Mammary epithelial cell (primary cell): ENCODE results near the gene RAB27A.

Experiments used
- CTCF ChIP-seq, 2 donors: IDR thresholded peaks in 1 of 2; conservative IDR thresholded peaks in 1 of 2; 2 replicates each; pipeline ENCODE4 v1.5.1; 2011 to 2012; ENCODE audit warnings: inconsistent platforms in 2 of 2, low read length in 2 of 2, mild to moderate bottlenecking in 2 of 2, control low read depth in 1 of 2, low read depth in 1 of 2; ENCODE audit not compliant: insufficient read depth in 1 of 2; ENCODE audit errors: extremely low read depth in 1 of 2
- EZH2 ChIP-seq: IDR thresholded peaks from 2 replicates; pipeline ENCODE4 v1.6.1; 2012; ENCODE audit warnings: low read length, inconsistent platforms, borderline replicate concordance

GRCh38 chr15:55267401-55268175 lies 22.0 kb downstream of the RAB27A start:
- no peak for TF ChIP-seq CTCF (conservative IDR thresholded peaks at IDR 0.05 in 1 of 2, IDR thresholded peaks at IDR 0.05 in 1 of 2; ENCODE audit: extremely low read depth in 1 of 2, insufficient read depth in 1 of 2, low read depth in 1 of 2, low read length in 2 of 2)
- no peak for TF ChIP-seq EZH2
